Muscle of leg (tissue), 11 donors: ENCODE data around the gene FILIP1L. TPM values are rescaled to one million over a fixed set of nuclear protein-coding genes. Genes with fewer than 3 reads are reported as not detected.

Source experiments
- DNase-seq: peaks from one replicate; pipeline ENCODE4 v3.0.0; 2013
- H3K27ac ChIP-seq: one replicate; pipeline ENCODE4 v1.5.1; 2013; ENCODE audit warnings: mild to moderate bottlenecking, low read length, control low read depth
- H3K27me3 ChIP-seq: one replicate; pipeline ENCODE4 v1.6.1; 2013; ENCODE audit warnings: low read length; ENCODE audit not compliant: control insufficient read depth, insufficient read depth
- H3K36me3 ChIP-seq: one replicate; pipeline ENCODE4 v1.6.1; 2013; ENCODE audit warnings: low read length; ENCODE audit not compliant: control insufficient read depth, insufficient read depth
- H3K4me1 ChIP-seq: one replicate; pipeline ENCODE4 v1.6.1; 2013; ENCODE audit warnings: low read length; ENCODE audit not compliant: control insufficient read depth, insufficient read depth
- H3K4me3 ChIP-seq: one replicate; pipeline ENCODE4 v1.5.1; 2013; ENCODE audit warnings: low read length, control low read depth
- H3K9me3 ChIP-seq: replicated peaks from 2 replicates; pipeline ENCODE4 v1.6.1; 2013; ENCODE audit warnings: low read depth, low read length; ENCODE audit not compliant: control insufficient read depth
- whole genome bisulfite sequencing: methylation state at CpG from one replicate; pipeline ENCODE4 v1.1.5; 2013; ENCODE audit warnings: missing lambda C conversion rate; ENCODE audit not compliant: insufficient coverage; 5-methylcytosine and 5-hydroxymethylcytosine counted together
- polyA plus RNA-seq, 8 donors: library from polyadenylated mRNA; unstranded; fragments of 120-200 nt; gene quantifications; one replicate each; pipeline versions ENCODE4 v1.2.1 to v1.2.3, GENCODE V29; 2013; ENCODE audit warnings: inconsistent platforms in 1 of 8, low replicate concordance in 1 of 8; ENCODE audit not compliant: insufficient read length in 8 of 8, insufficient read depth in 1 of 8
- total RNA-seq: library from RNA; stranded (reverse); fragments of 120-200 nt; gene quantifications from one replicate; pipeline ENCODE4 v1.2.4, GENCODE V29; 2013

The FILIP1L gene
- total and polyA plus RNA-seq, 9 donors: 30.0 to 72.9 (median 51.2) TPM

DNA sequence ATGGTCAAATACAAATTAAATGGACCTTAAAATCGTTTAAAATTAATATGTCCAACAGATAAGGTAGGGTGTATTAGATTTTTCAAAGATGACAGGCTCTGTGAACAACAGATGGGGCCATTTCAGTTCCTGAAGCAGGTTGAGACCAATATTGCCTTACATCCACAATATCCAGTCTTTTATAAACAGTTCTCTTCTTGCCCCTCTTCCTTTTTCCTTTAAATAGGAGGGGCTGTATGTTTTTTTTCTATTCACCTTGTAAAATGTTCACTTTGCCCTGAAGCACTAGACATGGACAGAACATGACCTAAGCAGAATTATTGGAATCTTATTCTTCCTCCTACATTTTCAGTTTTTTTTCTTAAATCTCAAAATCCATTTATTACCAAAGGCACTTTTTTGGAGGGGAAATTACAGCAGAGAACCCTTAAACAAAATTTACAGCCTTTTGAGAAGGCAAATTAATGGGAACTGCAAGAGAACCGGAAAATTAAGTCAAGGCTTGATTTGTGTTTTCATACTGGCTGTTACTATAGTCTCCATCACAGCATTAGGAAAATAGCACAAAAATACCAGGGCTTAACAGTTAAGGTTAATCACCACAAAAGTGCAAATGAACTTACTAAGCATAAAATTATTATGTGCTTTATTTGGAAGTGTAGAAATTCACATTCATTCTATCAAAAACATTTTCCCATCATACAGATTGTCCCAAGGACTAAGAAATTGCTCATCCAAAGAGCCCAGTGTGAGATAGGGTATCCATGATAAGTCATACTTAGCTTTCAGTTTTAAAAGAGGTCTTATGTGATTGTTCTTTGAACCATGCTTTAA, 240.8 kb downstream of the FILIP1L start:
- Histone ChIP-seq H3K4me1 (peaks cover 2% of the 10 kb centered on the region), H3K27me3 (no peaks in the 10 kb centered on the region), H3K27ac (peak overlapping the region; percentile 98), H3K4me3 (peak overlapping the region; percentile 86), H3K9me3 (no peaks in the 10 kb centered on the region), H3K36me3 (peaks cover 14% of the 10 kb centered on the region)
- WGBS: no CpG with 5 or more reads among the region's 2 CpGs
- peak; percentile 59 for DNase-seq

DNA sequence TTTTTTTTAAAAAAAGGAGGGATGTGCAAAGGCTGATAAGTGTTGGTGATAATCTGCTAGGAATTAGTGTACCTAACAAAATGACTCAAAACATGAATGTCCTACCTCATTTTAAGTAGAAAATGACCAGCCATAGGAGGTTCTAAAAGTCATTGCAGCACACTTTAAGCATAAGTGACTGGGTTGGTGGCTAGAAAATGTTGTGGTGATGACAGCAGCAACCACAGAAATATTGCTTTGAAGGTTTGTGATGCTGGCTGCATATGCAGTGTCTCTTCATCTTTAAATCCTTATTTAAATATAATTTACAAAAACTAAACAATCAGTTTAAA, 241.4 kb downstream of the FILIP1L start:
- no peaks in the 10 kb centered on the region for H3K27me3 ChIP-seq
- no peaks in the 10 kb centered on the region for H3K9me3 ChIP-seq
- DNase-seq: no peak
- H3K36me3 ChIP-seq: peaks cover 16% of the 10 kb centered on the region
- peaks cover 2% of the 10 kb centered on the region for H3K4me1 ChIP-seq
- H3K27ac ChIP-seq: peak overlapping the region; percentile 44
- H3K4me3 ChIP-seq: peak overlapping the region; percentile 86

DNA sequence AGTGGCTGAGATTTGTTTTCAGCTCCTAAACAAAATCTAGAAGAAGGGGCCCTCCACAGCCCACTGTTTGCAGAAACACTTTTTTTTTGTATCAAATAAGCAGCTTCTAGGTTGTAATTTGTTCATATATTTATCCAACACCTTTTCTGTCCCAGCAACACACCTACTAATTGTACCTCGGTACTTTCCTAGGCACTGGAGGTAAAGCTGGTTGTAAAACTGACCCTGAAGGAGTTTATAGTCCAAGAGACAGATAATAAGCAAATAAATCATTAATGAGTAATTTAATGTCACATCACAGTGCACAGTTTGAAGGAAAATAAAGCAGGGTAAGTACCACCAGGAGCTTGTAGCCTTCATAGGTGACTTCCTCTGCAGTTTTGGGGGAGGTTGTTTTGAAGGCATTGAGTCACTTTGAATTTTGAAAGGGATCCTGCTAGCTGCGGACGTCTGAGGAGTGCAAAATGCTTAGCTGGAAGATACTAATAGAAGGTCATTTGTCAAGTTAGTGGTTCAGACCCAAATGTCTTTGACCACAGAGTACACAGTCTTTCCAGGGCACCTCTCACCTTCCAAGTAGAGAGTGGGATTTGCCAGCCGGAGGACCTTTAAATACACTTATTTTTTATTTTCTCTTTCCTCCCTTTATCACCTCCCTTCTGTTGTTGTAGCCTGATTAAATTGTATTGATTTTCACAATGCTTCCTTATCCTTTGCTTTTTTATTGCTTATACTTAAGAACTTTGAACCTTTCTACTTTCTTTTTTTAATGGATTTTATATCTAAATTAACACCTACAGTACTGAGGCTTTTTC, 242.9 kb downstream of the FILIP1L start:
- Histone ChIP-seq H3K4me3 (no peak overlapping the region), H3K27ac (no peak overlapping the region), H3K9me3 (no peaks in the 10 kb centered on the region), H3K36me3 (peaks cover 17% of the 10 kb centered on the region), H3K4me1 (peaks cover 2% of the 10 kb centered on the region), H3K27me3 (no peaks in the 10 kb centered on the region)
- no peak for DNase-seq
- WGBS: 42% methylated on average over 2 of the region's 4 CpGs

DNA sequence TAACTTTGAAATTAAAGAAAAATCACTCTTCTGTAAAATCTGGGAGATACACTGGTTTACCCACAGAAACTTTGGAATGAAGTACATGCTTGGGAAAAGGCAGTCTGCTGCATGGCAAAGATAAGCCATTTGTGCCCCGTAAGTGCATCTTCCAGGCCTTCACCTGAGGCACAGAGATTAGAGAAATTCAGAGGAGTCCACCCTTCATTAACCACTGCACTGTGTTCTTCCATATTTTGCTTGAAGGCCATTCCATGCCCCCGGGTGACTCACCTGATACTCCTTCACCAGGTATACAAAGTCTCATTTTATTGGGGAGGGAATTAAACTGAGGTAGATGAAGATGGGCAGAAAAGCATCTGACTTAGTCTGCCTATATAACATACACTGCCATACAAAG, 243.6 kb downstream of the FILIP1L start:
- H3K27ac ChIP-seq: no peak overlapping the region

DNA sequence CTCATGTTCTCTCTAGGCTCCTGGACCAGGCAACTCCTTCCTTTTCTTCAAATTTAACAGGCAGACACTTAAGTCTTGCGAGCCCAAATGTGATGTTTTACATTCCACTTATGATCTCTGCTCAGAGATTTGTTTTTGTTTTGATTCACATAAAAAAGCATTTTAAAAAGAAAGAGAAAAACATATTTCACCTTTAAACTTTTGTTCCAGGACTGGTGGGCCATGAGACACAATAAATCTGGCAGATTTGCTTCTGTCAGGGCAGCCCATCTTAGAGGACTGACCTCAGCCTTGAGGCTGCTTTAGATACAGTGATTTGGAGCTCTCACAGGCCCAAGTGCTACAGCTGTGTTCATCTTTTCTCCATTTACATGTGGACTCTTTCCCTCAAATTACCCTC, 244.7 kb downstream of the FILIP1L start:
- no peaks in the 10 kb centered on the region for H3K27me3 ChIP-seq
- no peak overlapping the region for H3K4me3 ChIP-seq
- no peak overlapping the region for H3K27ac ChIP-seq
- H3K9me3 ChIP-seq: no peaks in the 10 kb centered on the region
- no peak for DNase-seq
- H3K36me3 ChIP-seq: peaks cover 17% of the 10 kb centered on the region
- H3K4me1 ChIP-seq: peaks cover 2% of the 10 kb centered on the region
- WGBS: no CpG with 5 or more reads among the region's 1 CpG

More for the DNA sequence above, 243.6 kb downstream of the FILIP1L start:
- no CpG with 5 or more reads among the region's 2 CpGs for WGBS
- H3K4me1 ChIP-seq: peaks cover 2% of the 10 kb centered on the region
- H3K4me3 ChIP-seq: no peak overlapping the region
- no peaks in the 10 kb centered on the region for H3K9me3 ChIP-seq
- H3K36me3 ChIP-seq: peaks cover 17% of the 10 kb centered on the region
- DNase-seq: no peak
- H3K27me3 ChIP-seq: no peaks in the 10 kb centered on the region

DNA sequence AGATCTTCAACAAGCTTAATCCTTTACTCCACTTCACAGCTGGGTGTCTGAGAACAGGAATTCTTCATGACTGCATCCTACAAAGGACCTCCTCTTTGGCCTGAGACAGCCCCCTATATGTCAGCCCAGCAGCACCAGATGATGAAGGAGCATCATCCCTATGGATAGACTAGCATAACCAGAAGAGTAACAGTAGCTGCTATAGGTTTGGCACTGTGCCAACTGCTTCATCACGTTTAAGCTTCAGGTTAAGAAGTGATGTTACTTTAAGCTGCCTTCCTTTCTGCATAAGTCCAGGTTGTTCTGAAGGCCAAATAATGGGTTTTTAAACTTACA, 246.0 kb downstream of the FILIP1L start:
- no peaks in the 10 kb centered on the region for H3K27me3 ChIP-seq
- H3K4me1 ChIP-seq: peaks cover 2% of the 10 kb centered on the region
- DNase-seq: peak; percentile 62
- WGBS: no CpG with 5 or more reads among the region's 1 CpG
- no peak overlapping the region for H3K27ac ChIP-seq
- no peak overlapping the region for H3K4me3 ChIP-seq
- no peaks in the 10 kb centered on the region for H3K9me3 ChIP-seq
- H3K36me3 ChIP-seq: peaks cover 20% of the 10 kb centered on the region

DNA sequence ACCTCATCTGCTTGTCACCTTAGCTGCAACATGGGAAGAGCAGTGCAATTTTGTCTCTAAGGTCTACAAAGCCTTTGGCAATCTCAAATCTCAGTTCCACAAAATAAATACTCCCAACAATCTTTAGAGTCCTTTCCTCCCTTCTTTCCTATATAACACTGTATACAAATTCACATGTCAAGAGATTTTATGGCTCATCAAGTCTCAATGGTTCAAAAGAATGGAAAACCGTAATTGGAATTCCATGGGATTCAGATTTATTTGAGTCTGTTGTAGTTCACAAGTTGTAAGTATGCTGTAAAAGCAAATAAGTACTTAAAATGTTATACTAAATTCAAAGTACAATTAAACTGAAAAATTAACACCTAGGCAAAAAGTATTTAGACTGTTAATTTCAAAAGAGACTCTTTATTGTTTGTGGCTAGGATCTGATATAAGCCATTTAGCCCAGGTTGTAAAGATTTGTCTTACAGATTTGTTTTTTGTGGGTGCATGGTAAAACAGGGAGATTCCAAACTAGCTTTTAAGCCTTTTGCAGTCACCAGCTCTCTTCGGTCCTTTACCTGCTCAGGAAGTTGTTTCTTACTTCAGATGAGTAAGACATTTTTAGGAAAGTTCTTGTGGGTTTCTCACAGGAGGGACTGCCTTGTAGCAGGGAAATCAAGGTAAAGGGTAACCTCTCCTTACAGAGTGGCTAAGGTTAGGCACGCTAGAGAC, 246.5 kb downstream of the FILIP1L start:
- Histone ChIP-seq H3K4me3 (no peak overlapping the region), H3K27ac (no peak overlapping the region)

DNA sequence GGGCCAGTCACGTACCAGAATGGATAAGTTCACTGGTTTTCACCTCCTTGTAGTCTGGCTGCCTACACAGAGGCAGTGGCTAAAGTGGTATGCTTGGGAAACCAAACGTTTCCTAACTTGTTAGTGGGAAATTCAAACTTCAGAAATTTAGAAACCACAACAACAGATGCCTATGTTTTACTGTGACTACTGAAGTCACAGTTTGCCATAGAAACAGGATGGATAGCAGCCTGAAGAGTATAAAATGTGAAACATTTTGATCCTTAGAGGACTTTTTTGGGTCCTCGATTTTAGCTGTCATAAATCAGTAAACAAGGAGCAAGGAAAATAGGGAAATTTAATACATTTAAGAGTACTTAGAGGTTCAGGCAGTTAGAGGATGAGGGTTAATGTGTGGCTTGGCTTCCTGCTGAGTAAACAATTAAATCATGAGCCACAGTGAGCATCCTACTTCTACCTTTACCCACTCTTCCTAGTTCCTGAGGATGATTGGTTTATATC, 248.0 kb downstream of the FILIP1L start:
- no peak overlapping the region for H3K4me3 ChIP-seq
- no peaks in the 10 kb centered on the region for H3K9me3 ChIP-seq
- H3K4me1 ChIP-seq: no peaks in the 10 kb centered on the region
- no peak for DNase-seq
- WGBS: 0% methylated on average over 1 of the region's 3 CpGs
- H3K27me3 ChIP-seq: no peaks in the 10 kb centered on the region
- peaks cover 29% of the 10 kb centered on the region for H3K36me3 ChIP-seq
- no peak overlapping the region for H3K27ac ChIP-seq

More for the DNA sequence above, 246.5 kb downstream of the FILIP1L start:
- peaks cover 24% of the 10 kb centered on the region for H3K36me3 ChIP-seq
- DNase-seq: no peak
- WGBS: no CpG with 5 or more reads among the region's 3 CpGs
- H3K27me3 ChIP-seq: no peaks in the 10 kb centered on the region
- peaks cover 2% of the 10 kb centered on the region for H3K4me1 ChIP-seq
- no peaks in the 10 kb centered on the region for H3K9me3 ChIP-seq

DNA sequence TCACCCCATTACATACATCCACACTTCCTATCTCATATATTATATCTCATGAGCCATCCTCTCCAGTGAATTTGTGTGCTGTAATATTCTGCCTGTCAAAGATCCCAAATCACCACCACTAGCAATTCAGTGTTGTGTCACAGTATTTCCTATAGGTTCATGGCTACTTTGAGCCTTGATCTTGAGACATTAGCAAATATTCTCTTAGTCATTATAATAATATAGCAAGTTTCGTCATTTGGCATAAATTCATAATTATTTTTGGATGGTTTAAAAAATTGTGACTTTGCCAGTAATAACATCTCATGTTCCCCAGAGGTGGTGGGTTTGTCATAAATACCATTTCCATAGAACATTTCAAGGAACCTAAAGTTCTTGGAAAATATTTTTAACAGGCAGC, 249.0 kb downstream of the FILIP1L start:
- no CpG with 5 or more reads among the region's 1 CpG for WGBS
- H3K9me3 ChIP-seq: no peaks in the 10 kb centered on the region
- H3K4me3 ChIP-seq: no peak overlapping the region
- peaks cover 3% of the 10 kb centered on the region for H3K4me1 ChIP-seq
- no peak for DNase-seq
- no peak overlapping the region for H3K27ac ChIP-seq
- no peaks in the 10 kb centered on the region for H3K27me3 ChIP-seq
- H3K36me3 ChIP-seq: peaks cover 25% of the 10 kb centered on the region

DNA sequence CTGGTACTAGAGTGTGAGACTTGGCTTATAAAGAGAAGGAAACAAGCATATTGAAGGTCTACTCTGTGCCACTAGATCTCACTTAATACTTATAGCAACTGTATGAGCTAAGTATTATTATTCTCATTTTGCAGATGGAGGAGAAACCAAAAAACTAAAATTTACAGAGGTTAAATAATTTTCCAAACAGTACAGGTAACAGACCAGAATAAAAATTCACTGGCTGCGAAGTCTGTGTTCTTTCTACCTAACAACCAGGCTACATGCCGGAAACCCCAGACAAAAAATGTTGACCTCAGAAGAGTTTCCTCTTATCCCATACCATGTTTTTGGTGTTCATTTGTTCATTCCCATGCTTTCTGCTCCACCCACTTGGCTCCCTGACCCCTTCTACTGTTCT, 250.0 kb downstream of the FILIP1L start:
- peaks cover 5% of the 10 kb centered on the region for H3K4me1 ChIP-seq
- no peaks in the 10 kb centered on the region for H3K27me3 ChIP-seq
- 100% methylated on average over 1 of the region's 2 CpGs for WGBS
- no peak overlapping the region for H3K27ac ChIP-seq
- no peak for DNase-seq
- no peak overlapping the region for H3K4me3 ChIP-seq
- H3K9me3 ChIP-seq: no peaks in the 10 kb centered on the region
- peaks cover 27% of the 10 kb centered on the region for H3K36me3 ChIP-seq
